Stomach smooth muscle (tissue), 2 donors: ENCODE measurements around the gene ZNF383.
"Not testable (repeated sequence)": the region's sequence is repeated elsewhere in the genome, so short reads cannot be mapped to it uniquely, and the experiment has no call there.

ENCODE experiments used
- H3K27ac ChIP-seq: one replicate; pipeline ENCODE4 v1.7.0; 2013; ENCODE audit warnings: mild to moderate bottlenecking, low read length, inconsistent platforms
- H3K27me3 ChIP-seq, 2 donors: one replicate each; pipeline ENCODE4 v1.7.0; 2013; ENCODE audit warnings: low read length in 2 of 2; ENCODE audit not compliant: insufficient read depth in 2 of 2, control insufficient read depth in 1 of 2
- H3K36me3 ChIP-seq, 2 donors: one replicate each; pipeline ENCODE4 v1.7.0; 2013; ENCODE audit warnings: low read length in 2 of 2; ENCODE audit not compliant: control insufficient read depth in 2 of 2, insufficient read depth in 2 of 2
- H3K4me1 ChIP-seq: one replicate; pipeline ENCODE4 v1.7.0; 2013; ENCODE audit warnings: low read length; ENCODE audit not compliant: control insufficient read depth, insufficient read depth
- H3K4me3 ChIP-seq, 2 donors: one replicate each; pipeline ENCODE4 v1.7.0; 2013; ENCODE audit warnings: low read length in 2 of 2
- H3K9ac ChIP-seq, 2 donors: one replicate each; pipeline ENCODE4 v1.7.0; 2013; ENCODE audit warnings: low read length in 2 of 2, mild to moderate bottlenecking in 1 of 2
- H3K9me3 ChIP-seq, 2 donors: one replicate each; pipeline ENCODE4 v1.7.0; 2013; ENCODE audit warnings: low read length in 2 of 2; ENCODE audit not compliant: control insufficient read depth in 2 of 2
- donor health status: healthy.
- donor health status: Pancreatic carcinoma.

The ZNF383 gene

DNA sequence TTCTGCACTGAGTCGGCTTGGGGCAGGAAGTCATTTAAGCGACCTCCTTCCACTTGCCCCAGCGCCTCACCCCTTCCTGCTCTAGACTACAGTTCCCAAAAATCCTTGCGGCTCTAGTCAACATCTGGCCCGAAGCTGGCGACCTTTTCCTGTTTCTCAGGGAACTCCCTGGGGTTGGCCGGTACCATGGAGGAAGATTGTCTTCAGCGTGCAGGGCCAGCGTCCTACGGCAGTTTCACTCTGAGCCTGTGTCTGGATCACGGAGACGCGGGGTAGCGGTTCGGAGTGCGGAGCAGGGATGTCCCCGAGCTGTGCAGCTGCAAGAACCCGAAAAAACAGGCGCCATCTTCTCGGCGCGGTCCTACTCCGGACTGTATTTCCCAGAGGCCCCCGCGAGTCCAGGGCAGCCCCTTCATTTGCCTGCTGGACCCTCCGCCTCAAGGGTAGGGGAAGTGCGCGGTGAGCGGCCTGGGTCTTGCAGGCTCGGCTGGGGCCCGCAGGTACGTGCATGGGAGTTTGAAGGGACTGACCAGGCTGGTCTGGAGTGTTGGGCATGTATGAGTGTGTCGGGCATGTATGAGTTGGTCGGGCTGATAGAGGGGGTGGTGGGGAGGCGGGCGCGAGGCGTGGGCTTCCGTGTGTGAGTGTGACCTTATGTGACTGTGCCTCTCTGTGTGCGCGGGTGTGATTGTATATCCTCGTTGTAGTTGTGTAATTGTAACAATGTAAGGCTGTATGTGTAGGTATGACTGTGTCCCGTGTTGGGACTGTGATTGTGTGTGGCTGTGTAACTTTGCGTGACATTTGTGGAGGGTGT is at the start of gene ZNF383:
TSS of gene ZNF383 (plus strand) at position 440 of the 817 bp plus-strand sequence. CDS start 12,240 bp downstream, outside the sequence.
- H3K27ac ChIP-seq: peak within 1 kb of the TSS; percentile 89
- H3K9me3 ChIP-seq: no peaks in the 10 kb centered on the region
- peaks cover 10% of the 10 kb centered on the region for H3K4me1 ChIP-seq
- peaks cover 2 to 9% of the 10 kb centered on the region in 2 donors for H3K36me3 ChIP-seq
- peak within 1 kb of the TSS; percentile 78 to 97 for H3K9ac ChIP-seq
- H3K27me3 ChIP-seq: no peaks in the 10 kb centered on the region
- H3K4me3 ChIP-seq: peak within 1 kb of the TSS; percentile 96 to 100

- H3K9ac ChIP-seq: peak within 1 kb of the TSS; percentile 96
- peak within 1 kb of the TSS; percentile 31 for H3K27ac ChIP-seq
- no peaks in the 10 kb centered on the region for H3K4me1 ChIP-seq
These were observed 45.3 kb upstream of the ZNF383 start, which contains the start of gene ZNF585A for GRCh38 chr19:37172368-37173366. Gene ZNF585A (minus strand): TSS chr19:37172695. CDS start chr19:37169910, 2,785 bp downstream.

GRCh38 chr19:37186071-37186470 is 31.9 kb upstream of the ZNF383 start:
- H3K9me3 ChIP-seq: peaks cover 30 to 36% of the 10 kb centered on the region in 2 donors
- H3K4me1 ChIP-seq, H3K9ac ChIP-seq, H3K27ac ChIP-seq, H3K27me3 ChIP-seq, H3K4me3 ChIP-seq: not testable (repeated sequence)
- peaks cover 37 to 44% of the 10 kb centered on the region in 2 donors for H3K36me3 ChIP-seq

More at GRCh38 chr19:37172368-37173366, 45.3 kb upstream of the ZNF383 start, which contains the start of gene ZNF585A:
- peaks cover 0 to 3% of the 10 kb centered on the region in 2 donors for H3K9me3 ChIP-seq
- peaks cover 7 to 15% of the 10 kb centered on the region in 2 donors for H3K36me3 ChIP-seq
- no peaks in the 10 kb centered on the region for H3K27me3 ChIP-seq
- peak within 1 kb of the TSS; percentile 96 to 99 for H3K4me3 ChIP-seq

GRCh38 chr19:37195248-37195647 is 22.8 kb upstream of the ZNF383 start:
- peaks cover 10% of the 10 kb centered on the region in 2 donors for H3K36me3 ChIP-seq
- H3K27me3 ChIP-seq, H3K27ac ChIP-seq, H3K9me3 ChIP-seq, H3K4me3 ChIP-seq, H3K4me1 ChIP-seq, H3K9ac ChIP-seq: not testable (repeated sequence)

GRCh38 chr19:37197115-37197514 is 20.9 kb upstream of the ZNF383 start:
- H3K4me1 ChIP-seq, H3K9ac ChIP-seq, H3K27ac ChIP-seq, H3K4me3 ChIP-seq, H3K9me3 ChIP-seq, H3K27me3 ChIP-seq: not testable (repeated sequence)
- H3K36me3 ChIP-seq: peaks cover 6 to 11% of the 10 kb centered on the region in 2 donors

DNA sequence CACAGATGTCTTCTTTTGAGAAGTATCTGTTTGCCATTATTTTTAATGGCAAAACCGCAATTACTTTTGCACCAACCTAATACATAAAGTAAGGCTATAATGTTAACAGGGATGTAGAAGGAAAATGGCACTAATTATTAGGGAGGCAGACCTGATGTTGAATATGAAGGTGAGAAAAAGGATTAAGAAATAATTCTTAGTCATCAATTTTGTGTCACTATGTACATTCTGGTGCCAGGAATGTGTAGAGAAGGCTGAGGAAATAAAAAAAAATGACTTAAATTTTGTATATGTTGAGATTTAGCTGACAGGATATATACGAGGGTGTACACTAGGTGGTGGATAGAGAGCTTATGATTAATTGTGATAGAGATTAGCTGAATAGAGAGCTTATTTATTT is 20.2 kb upstream of the ZNF383 start:
- Histone ChIP-seq H3K27ac (no peak overlapping the region), H3K27me3 (no peaks in the 10 kb centered on the region), H3K36me3 (peaks cover 8 to 12% of the 10 kb centered on the region in 2 donors), H3K9me3 (peaks cover 0 to 5% of the 10 kb centered on the region in 2 donors), H3K9ac (no peak overlapping the region), H3K4me3 (no peak overlapping the region), H3K4me1 (no peaks in the 10 kb centered on the region)

DNA sequence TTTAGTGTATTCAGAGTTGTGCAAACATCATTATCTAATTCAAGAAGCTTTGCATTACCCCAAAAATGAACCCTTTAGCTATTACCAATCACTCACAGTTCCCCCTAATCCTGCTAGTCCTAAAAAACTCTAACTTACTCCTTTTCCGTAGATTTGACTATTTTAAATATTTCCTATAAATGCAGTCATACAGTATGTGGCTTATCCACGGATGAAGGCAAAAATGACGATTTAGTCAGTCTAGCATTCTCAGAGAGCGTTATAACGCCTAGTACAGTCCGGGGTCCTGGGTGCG is 587 bp upstream of the ZNF383 start:
- H3K9ac ChIP-seq: peak overlapping the region; percentile 78 to 97
- peaks cover 2 to 7% of the 10 kb centered on the region in 2 donors for H3K36me3 ChIP-seq
- no peaks in the 10 kb centered on the region for H3K9me3 ChIP-seq
- peak overlapping the region; percentile 89 for H3K27ac ChIP-seq
- peaks cover 10% of the 10 kb centered on the region for H3K4me1 ChIP-seq
- H3K27me3 ChIP-seq: no peaks in the 10 kb centered on the region
- H3K4me3 ChIP-seq: peak overlapping the region; percentile 96 to 100

DNA sequence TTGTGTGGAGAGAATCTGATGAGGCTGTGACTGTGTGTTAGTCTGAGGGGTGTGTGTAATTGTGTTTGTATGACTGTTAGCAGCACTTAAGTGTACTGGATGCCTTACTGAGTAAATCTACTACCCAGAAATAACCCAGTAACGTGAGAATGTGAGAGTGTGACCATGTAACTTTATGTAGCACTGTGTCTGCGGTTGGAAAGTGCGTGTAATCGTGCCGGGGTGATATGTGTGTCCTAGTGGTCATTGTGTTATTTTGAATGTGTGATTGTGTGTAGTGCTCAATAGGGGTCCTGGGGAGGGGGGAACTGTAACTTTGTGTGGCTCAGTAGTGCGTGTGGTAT is 550 bp downstream of the ZNF383 start:
- Histone ChIP-seq H3K36me3 (peaks cover 2 to 9% of the 10 kb centered on the region in 2 donors), H3K27me3 (no peaks in the 10 kb centered on the region), H3K9ac (peak overlapping the region; percentile 78 to 97), H3K9me3 (no peaks in the 10 kb centered on the region), H3K4me3 (peak overlapping the region; percentile 96 to 100), H3K4me1 (peaks cover 10% of the 10 kb centered on the region), H3K27ac (peak overlapping the region; percentile 89)

- Histone ChIP-seq H3K27me3 (no peaks in the 10 kb centered on the region), H3K36me3 (peaks cover 4 to 10% of the 10 kb centered on the region in 2 donors), H3K4me1 (peaks cover 10% of the 10 kb centered on the region), H3K9ac (no peak overlapping the region), H3K27ac (no peak overlapping the region), H3K4me3 (no peak overlapping the region), H3K9me3 (no peaks in the 10 kb centered on the region)
These were observed 2.4 kb downstream of the ZNF383 start for GRCh38 chr19:37220383-37220782.

GRCh38 chr19:37221136-37221535 is 3.1 kb downstream of the ZNF383 start:
- Histone ChIP-seq H3K4me1 (peaks cover 10% of the 10 kb centered on the region), H3K27me3 (no peaks in the 10 kb centered on the region), H3K9ac (no peak overlapping the region), H3K9me3 (no peaks in the 10 kb centered on the region), H3K36me3 (peaks cover 8 to 13% of the 10 kb centered on the region in 2 donors), H3K4me3 (no peak overlapping the region), H3K27ac (no peak overlapping the region)
